Lung (tissue), 12 donors: Measurements from ENCODE around the gene STK4. TPM values are rescaled to one million over a fixed set of nuclear protein-coding genes. Genes with fewer than 3 reads are reported as not detected.

Source experiments
- ATAC-seq: fragments of 200-7000 bp; cut with Tn5 transposase; one replicate; pipeline ENCODE4 v1.9.1; 2020; ENCODE audit warnings: moderate number of reproducible peaks; ENCODE audit not compliant: insufficient read depth, low FRiP score
- DNase-seq, 3 donors: peaks; one replicate each; pipeline ENCODE4 v3.0.0-alpha.2; 2013 to 2017
- H3K27ac ChIP-seq, 2 donors: one replicate each; pipeline ENCODE4 v1.5.1; 2013; ENCODE audit warnings: mild to moderate bottlenecking in 2 of 2, moderate library complexity in 2 of 2, control low read depth in 1 of 2, inconsistent platforms in 1 of 2, low read depth in 1 of 2, low read length in 1 of 2
- H3K27me3 ChIP-seq, 3 donors: one replicate each; pipeline ENCODE4 v1.5.1; 2013; ENCODE audit warnings: low read length in 2 of 3; ENCODE audit not compliant: control insufficient read depth in 3 of 3, insufficient read depth in 3 of 3
- H3K36me3 ChIP-seq, 4 donors: one replicate each; pipeline ENCODE4 v1.5.1; 2013; ENCODE audit warnings: low read length in 4 of 4, mild to moderate bottlenecking in 1 of 4, moderate library complexity in 1 of 4; ENCODE audit not compliant: control insufficient read depth in 4 of 4, insufficient read depth in 4 of 4
- H3K4me1 ChIP-seq, 5 donors: one replicate each; pipeline ENCODE4 v1.5.1; 2013; ENCODE audit warnings: low read length in 5 of 5, mild to moderate bottlenecking in 2 of 5, moderate library complexity in 1 of 5; ENCODE audit not compliant: control insufficient read depth in 5 of 5, insufficient read depth in 5 of 5
- H3K4me3 ChIP-seq: one replicate; pipeline ENCODE4 v1.5.1; 2013; ENCODE audit warnings: mild to moderate bottlenecking, control low read depth, moderate library complexity
- H3K9ac ChIP-seq, 2 donors: one replicate each; pipeline ENCODE4 v1.5.1; 2013; ENCODE audit warnings: low read length in 2 of 2, control low read depth in 1 of 2; ENCODE audit not compliant: insufficient read depth in 1 of 2
- H3K9me3 ChIP-seq, 4 donors: one replicate each; pipeline ENCODE4 v1.5.1; 2013; ENCODE audit warnings: low read length in 3 of 4, mild to moderate bottlenecking in 1 of 4, moderate library complexity in 1 of 4; ENCODE audit not compliant: control insufficient read depth in 4 of 4, insufficient read depth in 3 of 4
- WGBS, 2 donors: extraction: QIAGEN DNeasy Blood & Tissue Kit; methylation state at CpG; one replicate each; pipeline ENCODE4 v1.1.7; 2013; 5-methylcytosine and 5-hydroxymethylcytosine counted together
- polyA plus RNA-seq, 2 donors: library from polyadenylated mRNA; stranded (reverse); fragments of 200-250 nt; gene quantifications; one replicate each; pipeline ENCODE4 v1.2.1, GENCODE V29; 2013
- total RNA-seq, 2 donors: library from RNA; depleted of rRNA in 1 of 2; stranded (reverse); fragments of >200 nt in 1 of 2; gene quantifications; one replicate each; pipeline ENCODE4 v1.2.1, GENCODE V29; 2014 to 2021
- TF ChIP-seq, protein P1 (sequence below): IDR thresholded peaks from 2 replicates; pipeline ENCODE4 v1.5.1; 2012; ENCODE audit warnings: mild to moderate bottlenecking; ENCODE audit errors: control extremely low read depth, extremely low read depth
- donor health status: control.
- donor health status: control.
- donor health status: Bipolar disorder and iron deficiency.
- donor health status: healthy.
- donor health status: DM: yes; HTN: yes; CAD: no.

The STK4 gene
- total and polyA plus RNA-seq, 4 donors = 11.8 to 70.9 (median 28.1) TPM

DNA sequence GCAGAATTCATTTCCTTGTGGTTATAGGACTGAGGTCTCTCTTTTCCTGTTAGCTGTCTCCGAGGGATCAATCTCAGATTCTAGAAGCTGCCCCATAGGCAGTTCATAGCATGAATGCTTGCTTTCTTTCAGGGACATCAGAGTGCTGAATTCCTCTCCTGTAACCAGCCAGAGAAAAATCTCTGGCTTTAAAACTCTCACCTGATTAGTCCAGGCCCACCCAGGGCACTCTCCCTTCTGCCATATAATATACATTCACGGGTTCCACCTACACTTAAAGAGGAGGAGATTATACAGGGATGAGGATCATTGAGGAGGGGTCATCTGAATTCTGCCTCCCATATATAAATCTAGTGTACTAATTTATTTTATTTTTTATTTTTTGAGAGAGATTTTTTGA, 136.8 kb downstream of the STK4 start:
- no peak for ATAC-seq
- H3K4me3 ChIP-seq = no peak overlapping the region
- TF ChIP-seq, protein P1, sequence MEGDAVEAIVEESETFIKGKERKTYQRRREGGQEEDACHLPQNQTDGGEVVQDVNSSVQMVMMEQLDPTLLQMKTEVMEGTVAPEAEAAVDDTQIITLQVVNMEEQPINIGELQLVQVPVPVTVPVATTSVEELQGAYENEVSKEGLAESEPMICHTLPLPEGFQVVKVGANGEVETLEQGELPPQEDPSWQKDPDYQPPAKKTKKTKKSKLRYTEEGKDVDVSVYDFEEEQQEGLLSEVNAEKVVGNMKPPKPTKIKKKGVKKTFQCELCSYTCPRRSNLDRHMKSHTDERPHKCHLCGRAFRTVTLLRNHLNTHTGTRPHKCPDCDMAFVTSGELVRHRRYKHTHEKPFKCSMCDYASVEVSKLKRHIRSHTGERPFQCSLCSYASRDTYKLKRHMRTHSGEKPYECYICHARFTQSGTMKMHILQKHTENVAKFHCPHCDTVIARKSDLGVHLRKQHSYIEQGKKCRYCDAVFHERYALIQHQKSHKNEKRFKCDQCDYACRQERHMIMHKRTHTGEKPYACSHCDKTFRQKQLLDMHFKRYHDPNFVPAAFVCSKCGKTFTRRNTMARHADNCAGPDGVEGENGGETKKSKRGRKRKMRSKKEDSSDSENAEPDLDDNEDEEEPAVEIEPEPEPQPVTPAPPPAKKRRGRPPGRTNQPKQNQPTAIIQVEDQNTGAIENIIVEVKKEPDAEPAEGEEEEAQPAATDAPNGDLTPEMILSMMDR = no peak
- H3K9me3 ChIP-seq = peaks cover 0 to 2% (median 0%) of the 10 kb centered on the region in 4 donors
- H3K4me1 ChIP-seq = peaks cover 0 to 7% (median 0%) of the 10 kb centered on the region in 5 donors
- H3K36me3 ChIP-seq = no peaks in the 10 kb centered on the region
- no peak overlapping the region for H3K27ac ChIP-seq
- no peak overlapping the region for H3K9ac ChIP-seq
- WGBS, 2 donors = 42 to 73% methylated on average over 2 of the region's 2 CpGs
- DNase-seq = no peak
- peaks cover 0 to 44% (median 30%) of the 10 kb centered on the region in 3 donors for H3K27me3 ChIP-seq

DNA sequence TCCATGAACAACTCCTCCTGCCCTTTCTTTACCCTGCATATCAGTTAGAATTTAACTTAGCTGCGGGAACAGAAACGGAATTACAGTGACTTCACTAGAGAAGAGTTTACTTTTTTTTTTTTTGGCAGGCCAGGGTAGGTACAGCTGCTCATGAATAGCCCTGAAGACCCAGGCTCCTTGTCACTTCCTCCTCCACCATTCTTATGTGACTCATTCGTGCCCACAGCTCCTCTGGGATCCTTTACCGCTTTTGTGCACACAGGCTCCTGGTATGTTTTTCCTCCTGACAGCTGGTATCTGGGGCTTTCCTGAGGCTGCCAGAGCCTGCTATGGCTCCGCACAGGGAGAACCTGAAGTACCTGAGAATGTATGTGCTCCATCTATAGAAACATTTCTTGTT, 138.5 kb downstream of the STK4 start:
- Histone ChIP-seq H3K4me3 (no peak overlapping the region), H3K9ac (no peak overlapping the region), H3K4me1 (peaks cover 0 to 4% (median 0%) of the 10 kb centered on the region in 5 donors), H3K27me3 (peaks cover 0 to 31% (median 19%) of the 10 kb centered on the region in 3 donors), H3K36me3 (no peaks in the 10 kb centered on the region), H3K9me3 (peaks cover 0 to 2% (median 0%) of the 10 kb centered on the region in 4 donors), H3K27ac (no peak overlapping the region)
- DNase-seq = no peak
- TF ChIP-seq, protein P1 = no peak
- peak; percentile 77 for ATAC-seq
- WGBS, 2 donors = 54 to 64% methylated on average over 5 of the region's 5 CpGs

DNA sequence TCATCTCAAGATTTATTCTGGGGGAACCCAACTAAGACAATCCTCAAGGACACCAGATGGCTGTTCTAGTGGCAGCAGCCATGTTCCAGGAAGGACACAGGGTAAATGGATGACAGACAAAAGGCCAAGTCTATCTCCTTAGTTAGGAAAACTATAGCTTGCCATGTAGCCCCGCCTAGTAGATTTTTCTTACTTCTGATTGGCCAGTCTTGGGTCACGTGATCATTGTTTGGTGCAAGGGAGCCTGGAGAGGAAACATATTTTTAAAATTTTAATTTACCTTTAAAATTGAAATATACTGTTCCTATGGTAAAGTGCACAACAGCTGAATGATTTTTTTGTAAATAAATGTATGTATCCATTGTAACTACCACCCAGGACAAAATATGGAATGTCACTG, 139.0 kb downstream of the STK4 start:
- Histone ChIP-seq H3K9me3 (peaks cover 0 to 2% (median 0%) of the 10 kb centered on the region in 4 donors), H3K4me1 (peaks cover 0 to 4% (median 0%) of the 10 kb centered on the region in 5 donors), H3K27ac (no peak overlapping the region), H3K9ac (no peak overlapping the region), H3K27me3 (peaks cover 0 to 26% (median 14%) of the 10 kb centered on the region in 3 donors), H3K36me3 (no peaks in the 10 kb centered on the region), H3K4me3 (no peak overlapping the region)
- no peak for ATAC-seq
- TF ChIP-seq, protein P1 = no peak
- no peak for DNase-seq
- 91 to 93% methylated on average over 2 of the region's 2 CpGs for WGBS, 2 donors

DNA sequence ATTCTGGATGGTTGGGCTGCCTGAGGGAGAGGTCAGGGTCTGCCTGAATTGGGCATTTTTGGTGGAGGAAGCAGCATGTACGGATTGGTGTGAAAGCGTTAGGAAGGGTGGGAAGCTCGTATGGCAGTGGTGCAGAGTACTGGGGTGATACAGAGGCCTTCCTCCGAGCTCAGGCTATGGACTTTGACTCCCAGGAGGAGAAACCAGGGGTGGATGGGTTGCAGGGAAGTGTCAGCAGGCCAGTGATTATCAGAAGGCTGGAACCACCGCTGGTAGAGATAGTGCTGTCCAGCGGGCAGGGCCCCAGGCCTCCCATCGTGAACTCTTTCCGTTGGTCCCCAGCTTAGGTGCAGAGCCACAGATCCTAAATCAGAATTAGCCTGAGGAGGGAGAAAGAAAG, 143.3 kb downstream of the STK4 start:
- TF ChIP-seq, protein P1 = no peak
- WGBS, 2 donors = 86 to 88% methylated on average over 8 of the region's 8 CpGs
- DNase-seq (no peak), ATAC-seq (no peak)
- no peak overlapping the region for H3K27ac ChIP-seq
- no peaks in the 10 kb centered on the region for H3K36me3 ChIP-seq
- peaks cover 0 to 2% (median 0%) of the 10 kb centered on the region in 5 donors for H3K4me1 ChIP-seq
- no peak overlapping the region for H3K9ac ChIP-seq
- H3K9me3 ChIP-seq = no peaks in the 10 kb centered on the region
- H3K4me3 ChIP-seq = no peak overlapping the region
- H3K27me3 ChIP-seq = peaks cover 0 to 11% (median under 1%) of the 10 kb centered on the region in 3 donors
